Upper lobe of left lung (tissue), 4 donors: ENCODE data around the gene SERINC3.

Experiments used
- CTCF ChIP-seq, 6 experiments: fragments of 450-650 bp in 4 of 6; fragments of 200-600 bp in 2 of 6; sonication (generic) in 2 of 6; IDR thresholded peaks; one replicate each; pipeline ENCODE4 v1.5.1; 2016 to 2019; ENCODE audit warnings: antibody characterized with exemption in 6 of 6
- POLR2AphosphoS5 ChIP-seq, 2 donors: sonication (generic); formaldehyde crosslinking; IDR thresholded peaks; one replicate each; pipeline ENCODE4 v1.5.1; 2017; ENCODE audit warnings: antibody characterized with exemption in 2 of 2

DNA sequence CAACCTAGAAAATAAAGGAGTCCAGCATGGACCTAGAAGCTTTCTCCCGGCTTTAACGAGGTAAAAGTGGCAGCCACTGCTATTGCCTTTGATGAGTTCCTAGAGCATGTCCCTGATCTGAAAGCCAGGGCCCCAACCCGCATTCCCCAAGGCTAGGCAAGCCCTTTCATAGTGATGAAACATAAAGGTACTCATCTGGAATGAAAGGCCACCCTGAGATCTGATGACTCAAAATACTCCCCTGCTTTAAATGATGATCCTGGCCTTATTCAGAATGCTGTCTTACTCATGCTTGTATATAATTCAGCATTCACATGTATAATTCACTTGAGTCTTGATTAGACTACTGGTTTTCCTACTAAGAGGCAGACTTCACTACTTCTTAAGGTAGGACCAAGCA lies 24.9 kb downstream of the SERINC3 start:
- no peak for TF ChIP-seq POLR2AphosphoS5 (IDR thresholded peaks at IDR 0.05)
- TF ChIP-seq CTCF (IDR thresholded peaks at IDR 0.05), result no peak
